ENCODE results near the gene ZNF300. TPM values are rescaled to one million over a fixed set of nuclear protein-coding genes. Genes with fewer than 3 reads are reported as not detected.
"Not testable (repeated sequence)": the region's sequence is repeated elsewhere in the genome, so short reads cannot be mapped to it uniquely, and the experiment has no call there.

ZNF300 gene
- polyA plus RNA-seq, 3 donors: 39.0 to 50.1 (median 46.6) TPM

GRCh38 chr5:150846308-150846653 lies 58.5 kb downstream of the ZNF300 start, which contains the start of gene IRGM:
IRGM (plus strand) TSS chr5:150846521; CDS start chr5:150848124, 1,603 bp downstream.
- not testable (repeated sequence) for DNase-seq (ENCODE audit: low read depth in 3 of 3, low spot score in 2 of 3)

GRCh38 chr5:150845185-150845859 lies 59.5 kb downstream of the ZNF300 start:
- DNase-seq (ENCODE audit: low read depth in 3 of 3, low spot score in 2 of 3): not testable (repeated sequence)

Other genes starting within 250 kb of the ZNF300 start
- 1 to 10 TPM; 5.7 to 6.2 (median 5.8) TPM for gene MYOZ3, start 243.7 kb downstream of the ZNF300 start, polyA plus RNA-seq (ENCODE audit: insufficient read length in 3 of 3)
- gene RBM22, start 203.9 kb downstream of the ZNF300 start, polyA plus RNA-seq (ENCODE audit: insufficient read length in 3 of 3): 10 to 100 TPM; 76.2 to 79.8 (median 79.0) TPM
- 10 to 100 TPM; 55.5 to 60.9 (median 60.1) TPM for gene DCTN4, start 146.0 kb downstream of the ZNF300 start, polyA plus RNA-seq (ENCODE audit: insufficient read length in 3 of 3)
- 10 to 100 TPM; 22.5 to 23.9 (median 22.8) TPM for gene SMIM3, start 126.2 kb downstream of the ZNF300 start, polyA plus RNA-seq (ENCODE audit: insufficient read length in 3 of 3)
- 1 to 10 TPM in 1 of 3 donors, under 1 TPM in 2; 0.25 to 1.6 (median 0.48) TPM for gene IRGM, start 58.5 kb downstream of the ZNF300 start, polyA plus RNA-seq (ENCODE audit: insufficient read length in 3 of 3)
- 1,000 to 10,000 TPM; 1,138 to 1,788 (median 1,613) TPM for gene GPX3, start 115.6 kb upstream of the ZNF300 start, polyA plus RNA-seq (ENCODE audit: insufficient read length in 3 of 3)
- 10 to 100 TPM; 63.4 to 72.3 (median 68.8) TPM for gene TNIP1, start 176.1 kb upstream of the ZNF300 start, polyA plus RNA-seq (ENCODE audit: insufficient read length in 3 of 3)

Data from right renal cortex interstitium (tissue), 3 donors.